ENCODE results near the gene RSF1. TPM values are rescaled to one million over a fixed set of nuclear protein-coding genes. Genes with fewer than 3 reads are reported as not detected.

The RSF1 gene
- total RNA-seq, 2 experiments from 2014 or later, result 33.5 to 78.8 TPM

GRCh38 chr11:77815459-77815858, 5.1 kb downstream of the RSF1 start:
- no peak for DNase-seq (ENCODE audit: low spot score)
- Histone ChIP-seq H3K27ac (ENCODE audit: low read depth, low read length, poor library complexity, severe bottlenecking) (no peak overlapping the region), H3K9me3 (ENCODE audit: low read length) (peaks cover 20% of the 10 kb centered on the region; the same call in 1 of the 2 replicates), H3K9me2 (ENCODE audit: insufficient read depth, low read length) (no peaks in the 10 kb centered on the region), H3K79me2 (ENCODE audit: insufficient read depth, low read depth, low read length) (peaks cover 98% of the 10 kb centered on the region), H4K20me1 (ENCODE audit: insufficient read depth, low read length) (peaks cover 16% of the 10 kb centered on the region; the same call in 1 of the 2 replicates), H3K4me1 (ENCODE audit: insufficient read depth, low read length, poor library complexity, severe bottlenecking) (peaks cover 13% of the 10 kb centered on the region), H3K36me3 (ENCODE audit: insufficient read depth, low read length) (peaks cover 78% of the 10 kb centered on the region), H3K4me2 (ENCODE audit: low read length) (no peak overlapping the region), H2AFZ (ENCODE audit: low read length) (no peak overlapping the region), H3K4me3 (ENCODE audit: low read depth, low read length, poor library complexity, severe bottlenecking) (no peak overlapping the region)
- intact Hi-C loops (cut with micrococcal nuclease; ENCODE audit: unreplicated experiment), result no loop called here
- TF ChIP-seq CTCF (conservative IDR thresholded peaks at IDR 0.05; ENCODE audit: low read length) (no peak), EZH2phosphoT487 (IDR thresholded peaks at IDR 0.05; ENCODE audit: borderline replicate concordance, low read depth, low read length) (no peak)
- ChIA-PET POLR2A (interaction anchor here (0.5 kb wide), 1 partner anchor 16 kb away, joined by 3 read pairs; no protein-coding TSS in a partner anchor), CTCF (ENCODE audit: unreplicated experiment) (no interaction called here)
- BruUV-seq (replicated peaks), result no TSS peak

- ChIA-PET CTCF (ENCODE audit: unreplicated experiment) (no interaction called here), POLR2A (no interaction called here)
- H2AFZ ChIP-seq (ENCODE audit: low read length), result no peak overlapping the region
Measured at GRCh38 chr11:77814848-77815247, 5.7 kb downstream of the RSF1 start.

More at GRCh38 chr11:77814848-77815247, 5.7 kb downstream of the RSF1 start:
- DNase-seq (ENCODE audit: low spot score), result no peak
- TF ChIP-seq EZH2phosphoT487 (IDR thresholded peaks at IDR 0.05; ENCODE audit: borderline replicate concordance, low read depth, low read length), result no peak
- TF ChIP-seq CTCF (conservative IDR thresholded peaks at IDR 0.05; ENCODE audit: low read length), result no peak
- Histone ChIP-seq H3K79me2 (ENCODE audit: insufficient read depth, low read depth, low read length) (peaks cover 98% of the 10 kb centered on the region), H3K36me3 (ENCODE audit: insufficient read depth, low read length) (peaks cover 85% of the 10 kb centered on the region), H3K4me2 (ENCODE audit: low read length) (no peak overlapping the region), H3K4me1 (ENCODE audit: insufficient read depth, low read length, poor library complexity, severe bottlenecking) (peaks cover 13% of the 10 kb centered on the region), H3K27ac (ENCODE audit: low read depth, low read length, poor library complexity, severe bottlenecking) (no peak overlapping the region), H3K4me3 (ENCODE audit: low read depth, low read length, poor library complexity, severe bottlenecking) (no peak overlapping the region), H3K9me3 (ENCODE audit: low read length) (peaks cover 20% of the 10 kb centered on the region; the same call in 1 of the 2 replicates), H4K20me1 (ENCODE audit: insufficient read depth, low read length) (peaks cover 16% of the 10 kb centered on the region; the same call in 1 of the 2 replicates), H3K9me2 (ENCODE audit: insufficient read depth, low read length) (no peaks in the 10 kb centered on the region)
- BruUV-seq (replicated peaks), result no TSS peak
- intact Hi-C loops (cut with micrococcal nuclease; ENCODE audit: unreplicated experiment), result no loop called here

Data from OCI-LY7 (cell line).